IMR-90 (cell line): ENCODE data around the gene SMCO4. TPM values are rescaled to one million over a fixed set of nuclear protein-coding genes. Genes with fewer than 3 reads are reported as not detected.

Experiments
- ATAC-seq: fragments of 200-7000 bp; cut with Tn5 transposase; 2 replicates; pipeline ENCODE4 v1.9.1; 2020; ENCODE audit warnings: low read depth, mild to moderate bottlenecking, moderate library complexity
- BruUV-seq: library from RNA; stranded (reverse); fragments of 400-500 nt; replicated peaks from 2 replicates; lab custom pipeline; 2021; lab: Mats Ljungman, UMichigan
- CTCF ChIA-PET: fragments of 300-600 bp; formaldehyde crosslinking; extraction: SDS; loops from one replicate; lab custom pipeline; 2021; ENCODE audit warnings: antibody characterized with exemption; lab: Yijun Ruan, JAX
- POLR2A ChIA-PET: fragments of 300-600 bp; sonication (Branson Sonifier 250); formaldehyde crosslinking; loops from one replicate; lab custom pipeline; 2022; ENCODE audit warnings: antibody characterized with exemption; ENCODE audit not compliant: unreplicated experiment; lab: Charles Lee
- DNase-seq: peaks from one replicate; pipeline ENCODE4 v3.0.0; 2013
- H2AFZ ChIP-seq: replicated peaks from 2 replicates; pipeline ENCODE3; 2013; ENCODE audit warnings: low read length, mild to moderate bottlenecking; ENCODE audit not compliant: poor library complexity
- H2AK5ac ChIP-seq: 2 replicates; pipeline ENCODE4 v1.6.1; 2013; ENCODE audit warnings: low read depth, low read length, inconsistent platforms
- H2AK9ac ChIP-seq: replicated peaks from 2 replicates; pipeline ENCODE3; 2013; ENCODE audit warnings: mild to moderate bottlenecking, low read depth, low read length, moderate library complexity; ENCODE audit not compliant: poor library complexity
- H2BK120ac ChIP-seq: 2 replicates; pipeline ENCODE4 v1.6.1; 2013; ENCODE audit warnings: low read depth, low read length, inconsistent platforms
- H2BK15ac ChIP-seq: 3 replicates; pipeline ENCODE4 v1.6.1; 2013; ENCODE audit warnings: low read depth, low read length, inconsistent platforms
- H2BK20ac ChIP-seq: 2 replicates; pipeline ENCODE4 v1.6.1; 2013; ENCODE audit warnings: low read depth, mild to moderate bottlenecking, inconsistent platforms, low read length, moderate library complexity
- H2BK5ac ChIP-seq: 2 replicates; pipeline ENCODE4 v1.6.1; 2013; ENCODE audit warnings: mild to moderate bottlenecking, low read depth, low read length, inconsistent platforms; ENCODE audit not compliant: poor library complexity, severe bottlenecking
- H3K14ac ChIP-seq: replicated peaks from 2 replicates; pipeline ENCODE4 v1.6.1; 2013; ENCODE audit warnings: low read depth, low read length, inconsistent platforms
- H3K18ac ChIP-seq: 2 replicates; pipeline ENCODE4 v1.6.1; 2013; ENCODE audit warnings: low read depth, low read length, control low read depth
- H3K23ac ChIP-seq: 2 replicates; pipeline ENCODE4 v1.6.1; 2013; ENCODE audit warnings: low read depth, low read length, inconsistent platforms
- H3K27ac ChIP-seq: 2 replicates; pipeline ENCODE4 v1.5.1; 2013; ENCODE audit warnings: mild to moderate bottlenecking, control low read depth, low read length; ENCODE audit not compliant: insufficient read depth
- H3K27me3 ChIP-seq: 2 replicates; pipeline ENCODE4 v1.6.1; 2013; ENCODE audit warnings: low read length; ENCODE audit not compliant: control insufficient read depth, insufficient read depth
- H3K36me3 ChIP-seq: 2 replicates; pipeline ENCODE4 v1.6.1; 2013; ENCODE audit warnings: low read length, mixed read lengths; ENCODE audit not compliant: control insufficient read depth, insufficient read depth
- H3K4ac ChIP-seq: 2 replicates; pipeline ENCODE4 v1.6.1; 2013; ENCODE audit warnings: low read depth, low read length, inconsistent platforms
- H3K4me1 ChIP-seq: 2 replicates; pipeline ENCODE4 v1.6.1; 2013; ENCODE audit warnings: low read length, mixed read lengths; ENCODE audit not compliant: control insufficient read depth, insufficient read depth
- H3K4me2 ChIP-seq: 2 replicates; pipeline ENCODE4 v1.6.1; 2013; ENCODE audit warnings: low read depth, mild to moderate bottlenecking, control low read depth, low read length, moderate library complexity
- H3K4me3 ChIP-seq: 2 replicates; pipeline ENCODE4 v1.5.1; 2013; ENCODE audit warnings: low read depth, mild to moderate bottlenecking, control low read depth, low read length, moderate library complexity; ENCODE audit not compliant: insufficient read depth
- H3K56ac ChIP-seq: 2 replicates; pipeline ENCODE4 v1.6.1; 2013; ENCODE audit warnings: low read length, inconsistent platforms; ENCODE audit not compliant: insufficient read depth; ENCODE audit errors: extremely low read depth
- H3K79me1 ChIP-seq, 2 experiments: 2 replicates each; pipeline ENCODE4 v1.6.1; 2013; ENCODE audit warnings: low read length in 2 of 2, inconsistent platforms in 1 of 2, low read depth in 1 of 2
- H3K9ac ChIP-seq: 2 replicates; pipeline ENCODE4 v1.6.1; 2013; ENCODE audit warnings: low read depth, low read length, control low read depth
- H3K9me1 ChIP-seq: 2 replicates; pipeline ENCODE4 v1.6.1; 2013; ENCODE audit warnings: low read length, inconsistent platforms; ENCODE audit not compliant: insufficient read depth
- H3K9me3 ChIP-seq: 2 replicates; pipeline ENCODE4 v1.6.1; 2013; ENCODE audit warnings: low read length; ENCODE audit not compliant: control insufficient read depth, insufficient read depth
- H4K20me1 ChIP-seq: 2 replicates; pipeline ENCODE4 v1.6.1; 2013; ENCODE audit warnings: low read length, inconsistent platforms; ENCODE audit not compliant: insufficient read depth
- H4K5ac ChIP-seq: 2 replicates; pipeline ENCODE4 v1.6.1; 2013; ENCODE audit warnings: mild to moderate bottlenecking, low read depth, low read length, control low read depth
- H4K8ac ChIP-seq, 2 experiments: 2 replicates each; pipeline ENCODE4 v1.6.1; 2013; ENCODE audit warnings: low read depth in 2 of 2, low read length in 2 of 2, control low read depth in 1 of 2, inconsistent platforms in 1 of 2
- H4K91ac ChIP-seq: 2 replicates; pipeline ENCODE4 v1.6.1; 2013; ENCODE audit warnings: low read depth, low read length, inconsistent platforms; ENCODE audit not compliant: insufficient read depth
- ELK1 ChIP-seq: fragments of 150-350 bp; IDR thresholded peaks from 2 replicates; pipeline ENCODE4 v1.6.1; 2016; ENCODE audit warnings: low read depth, mild to moderate bottlenecking, low read length, moderate library complexity, borderline replicate concordance
- FOS ChIP-seq: fragments of 150-350 bp; IDR thresholded peaks from 2 replicates; pipeline ENCODE4 v1.6.1; 2016; ENCODE audit warnings: low read depth, low read length
- MAFK ChIP-seq: IDR thresholded peaks from 2 replicates; pipeline ENCODE4 v1.6.1; 2012; ENCODE audit warnings: low read depth, low read length, improper control_type of control experiment
- WGBS, 2 experiments: methylation state at CpG; one replicate each; pipeline versions ENCODE4 v1.1.5 to v1.1.7; 2013; ENCODE audit warnings: missing lambda C conversion rate in 2 of 2; ENCODE audit not compliant: insufficient read length in 1 of 2; ENCODE audit errors: extremely low coverage in 2 of 2; 5-methylcytosine and 5-hydroxymethylcytosine counted together
- dilution Hi-C: fragments of 300-500 bp; cut with HindIII; formaldehyde crosslinking; loops from one replicate; pipeline ENCODE4 v1.14.3; 2018; ENCODE audit warnings: low sequenced_read_pairs; ENCODE audit not compliant: unreplicated experiment
- in situ Hi-C: fragments of 300-500 bp; cut with MboI; formaldehyde crosslinking; loops from 3 replicates; pipeline ENCODE4 v1.14.3; 2019; ENCODE audit warnings: low sequenced_read_pairs, inconsistent platforms, mixed read lengths
- intact Hi-C: fragments of 100-400 bp; cut with micrococcal nuclease; formaldehyde crosslinking; loops from 2 replicates; pipeline ENCODE4 v1.10.0; 2022
- polyA plus RNA-seq, 3 experiments: library from polyadenylated mRNA; depleted of rRNA; stranded (reverse); fragments of >200 nt; gene quantifications; 2 replicates each; pipeline ENCODE4 v1.2.3, GENCODE V29; 2012; ENCODE audit warnings: low replicate concordance in 1 of 3
- total RNA-seq: library from RNA; depleted of rRNA; stranded (reverse); fragments of >200 nt; gene quantifications from 2 replicates; pipeline ENCODE4 v1.2.3, GENCODE V29; 2012

The SMCO4 gene
- total and polyA plus RNA-seq, 2 of the 4 experiments (the other 2 are of a cell fraction), result 2.2 to 17.7 TPM

- Histone ChIP-seq H3K79me1 (no peaks in the 10 kb centered on the region), H3K36me3 (0 out of 2 replicates have a peak, but pooled peaks cover 1% of the 10 kb centered on the region), H2AFZ (no peak overlapping the region), H2AK9ac (no peak overlapping the region), H4K5ac (no peak overlapping the region), H2AK5ac (no peak overlapping the region), H4K91ac (no peak overlapping the region), H2BK15ac (no peak overlapping the region), H3K23ac (no peak overlapping the region), H3K27me3 (no peaks in the 10 kb centered on the region), H3K4me3 (no peak overlapping the region), H2BK5ac (no peak overlapping the region), H3K18ac (no peak overlapping the region), H3K9ac (no peak overlapping the region), H3K4me2 (no peak overlapping the region), H2BK20ac (no peak overlapping the region), H2BK120ac (no peak overlapping the region), H3K56ac (no peak overlapping the region), H4K20me1 (no peaks in the 10 kb centered on the region), H4K8ac (no peak overlapping the region), H3K4ac (no peak overlapping the region), H3K4me1 (no peaks in the 10 kb centered on the region), H3K14ac (no peak overlapping the region), H3K27ac (no peak overlapping the region), H3K9me3 (no peaks in the 10 kb centered on the region), H3K9me1 (0 out of 2 replicates have a peak, but pooled peaks cover 2% of the 10 kb centered on the region)
- DNase-seq, result no peak
- no peak for TF ChIP-seq ELK1
- no peak for TF ChIP-seq FOS
- no peak for TF ChIP-seq MAFK
- no peak for ATAC-seq
- intact Hi-C loops, result no loop called here
- CTCF ChIA-PET, result no interaction called here
- no TSS peak for BruUV-seq
- WGBS, 2 experiments, result no CpG with 5 or more reads among the region's 3 CpGs
- in situ Hi-C loops, result no loop called here
- POLR2A ChIA-PET, result no interaction called here
- dilution Hi-C loops, result no loop called here
These were observed 37.5 kb downstream of the SMCO4 start for GRCh38 chr11:93505703-93506102.
